ENCODE measurements around the gene SORCS2. TPM values are rescaled to one million over a fixed set of nuclear protein-coding genes. Genes with fewer than 3 reads are reported as not detected.

The SORCS2 gene
- polyA plus RNA-seq, 1 donor (not counting 4 experiments of a cell fraction or from before 2014, with no cell fraction given): 0.09 TPM

DNA sequence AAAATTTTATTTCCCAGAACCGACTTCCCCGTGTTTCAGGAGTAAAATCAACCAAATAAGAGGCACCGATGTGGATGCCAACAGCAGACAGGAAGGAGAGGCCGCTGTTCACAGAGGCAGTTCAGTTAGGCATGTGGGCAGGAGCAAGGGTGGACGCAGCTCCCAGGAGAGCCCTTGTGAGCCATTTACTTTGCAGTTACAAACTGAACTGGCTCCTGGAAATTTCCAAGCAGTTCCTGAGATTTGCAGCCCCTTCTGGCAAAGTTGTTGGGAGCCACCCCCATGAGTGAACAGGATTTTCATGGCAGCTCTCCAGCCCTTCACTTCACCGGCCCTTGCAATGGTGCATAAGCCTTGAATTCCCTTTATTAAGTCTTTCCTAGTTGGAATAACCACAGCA is 558.2 kb downstream of the SORCS2 start:
- FAIRE-seq (no peak), DNase-seq (ENCODE audit: low read depth, low spot score) (no peak)
- Histone ChIP-seq H4K20me1 (ENCODE audit: control insufficient read depth, extremely low read depth, insufficient read depth, low read length) (no peaks in the 10 kb centered on the region), H3K9me3 (ENCODE audit: control insufficient read depth, low read depth, low read length) (no peaks in the 10 kb centered on the region), H3K9ac (ENCODE audit: control insufficient read depth, extremely low read depth, insufficient read depth, low read length) (no peak overlapping the region), H3K79me2 (ENCODE audit: control insufficient read depth, insufficient read depth, low read length) (no peaks in the 10 kb centered on the region), H3K36me3 (ENCODE audit: control insufficient read depth in 2 of 2, extremely low read depth in 1 of 2, insufficient read depth in 2 of 2, low read length in 2 of 2) (no peaks in the 10 kb centered on the region), H3K4me3 (ENCODE audit: control insufficient read depth in 2 of 3, extremely low read depth in 1 of 3, insufficient read depth in 2 of 3, low read depth in 1 of 3, low read length in 3 of 3) (no peak overlapping the region), H3K4me1 (ENCODE audit: control insufficient read depth, extremely low read depth, insufficient read depth, low read length) (peaks cover 10% of the 10 kb centered on the region), H3K9me1 (ENCODE audit: control insufficient read depth, extremely low read depth, insufficient read depth, low read length) (no peaks in the 10 kb centered on the region), H3K27ac (ENCODE audit: control insufficient read depth, insufficient read depth, low read length) (no peak overlapping the region), H2AFZ (ENCODE audit: control insufficient read depth, low read length) (no peak overlapping the region), H3K27me3 (ENCODE audit: control insufficient read depth, extremely low read depth, insufficient read depth, low read length) (peaks cover 8% of the 10 kb centered on the region), H3K4me2 (ENCODE audit: control insufficient read depth, extremely low read depth, insufficient read depth, low read depth, low read length) (no peak overlapping the region)
- dilution Hi-C loops (cut with MboI; ENCODE audit: extremely low pct_ligation_motif_present, low sequenced_read_pairs): no loop called here
- TF ChIP-seq, protein P1, sequence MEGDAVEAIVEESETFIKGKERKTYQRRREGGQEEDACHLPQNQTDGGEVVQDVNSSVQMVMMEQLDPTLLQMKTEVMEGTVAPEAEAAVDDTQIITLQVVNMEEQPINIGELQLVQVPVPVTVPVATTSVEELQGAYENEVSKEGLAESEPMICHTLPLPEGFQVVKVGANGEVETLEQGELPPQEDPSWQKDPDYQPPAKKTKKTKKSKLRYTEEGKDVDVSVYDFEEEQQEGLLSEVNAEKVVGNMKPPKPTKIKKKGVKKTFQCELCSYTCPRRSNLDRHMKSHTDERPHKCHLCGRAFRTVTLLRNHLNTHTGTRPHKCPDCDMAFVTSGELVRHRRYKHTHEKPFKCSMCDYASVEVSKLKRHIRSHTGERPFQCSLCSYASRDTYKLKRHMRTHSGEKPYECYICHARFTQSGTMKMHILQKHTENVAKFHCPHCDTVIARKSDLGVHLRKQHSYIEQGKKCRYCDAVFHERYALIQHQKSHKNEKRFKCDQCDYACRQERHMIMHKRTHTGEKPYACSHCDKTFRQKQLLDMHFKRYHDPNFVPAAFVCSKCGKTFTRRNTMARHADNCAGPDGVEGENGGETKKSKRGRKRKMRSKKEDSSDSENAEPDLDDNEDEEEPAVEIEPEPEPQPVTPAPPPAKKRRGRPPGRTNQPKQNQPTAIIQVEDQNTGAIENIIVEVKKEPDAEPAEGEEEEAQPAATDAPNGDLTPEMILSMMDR (optimal IDR thresholded peaks at IDR 0.05 in 1 of 3, IDR thresholded peaks at IDR 0.05 in 1 of 3, conservative IDR thresholded peaks at IDR 0.05 in 1 of 3; ENCODE audit: extremely low read depth in 1 of 3, insufficient read depth in 2 of 3, low read length in 3 of 3): no peak
- no peak for TF ChIP-seq EZH2 (IDR thresholded peaks at IDR 0.05; ENCODE audit: low read length)

DNA sequence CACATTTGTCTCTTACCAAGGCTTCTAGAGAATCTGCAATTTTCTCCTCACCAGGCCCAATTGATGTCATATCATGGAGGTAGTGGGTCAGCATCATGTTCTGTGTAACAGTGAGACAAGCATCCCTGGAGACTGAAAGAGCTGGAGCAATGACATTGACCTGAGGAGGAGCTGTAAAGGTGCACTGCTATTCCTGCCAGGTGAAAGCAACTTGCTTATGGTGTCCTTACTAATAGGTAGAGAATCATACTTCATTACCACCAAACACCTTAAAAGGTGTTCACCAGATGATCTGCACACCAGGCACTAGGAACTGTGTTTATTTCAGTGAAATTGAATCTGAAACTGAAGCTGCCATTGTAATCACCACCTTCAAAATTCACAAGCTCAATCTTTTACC is 558.6 kb downstream of the SORCS2 start:
- H4K20me1 ChIP-seq (ENCODE audit: control insufficient read depth, extremely low read depth, insufficient read depth, low read length): no peaks in the 10 kb centered on the region
- TF ChIP-seq, protein P1 (optimal IDR thresholded peaks at IDR 0.05 in 1 of 3, IDR thresholded peaks at IDR 0.05 in 1 of 3, conservative IDR thresholded peaks at IDR 0.05 in 1 of 3; ENCODE audit: extremely low read depth in 1 of 3, insufficient read depth in 2 of 3, low read length in 3 of 3): no peak
- no peak for TF ChIP-seq EZH2 (IDR thresholded peaks at IDR 0.05; ENCODE audit: low read length)
- H3K4me1 ChIP-seq (ENCODE audit: control insufficient read depth, extremely low read depth, insufficient read depth, low read length): peaks cover 10% of the 10 kb centered on the region
- peaks cover 7% of the 10 kb centered on the region for H3K27me3 ChIP-seq (ENCODE audit: control insufficient read depth, extremely low read depth, insufficient read depth, low read length)
- H3K9me1 ChIP-seq (ENCODE audit: control insufficient read depth, extremely low read depth, insufficient read depth, low read length): no peaks in the 10 kb centered on the region
- H3K36me3 ChIP-seq (ENCODE audit: control insufficient read depth in 2 of 2, extremely low read depth in 1 of 2, insufficient read depth in 2 of 2, low read length in 2 of 2): no peaks in the 10 kb centered on the region
- H3K79me2 ChIP-seq (ENCODE audit: control insufficient read depth, insufficient read depth, low read length): no peaks in the 10 kb centered on the region
- H2AFZ ChIP-seq (ENCODE audit: control insufficient read depth, low read length): no peak overlapping the region
- H3K9me3 ChIP-seq (ENCODE audit: control insufficient read depth, low read depth, low read length): no peaks in the 10 kb centered on the region
- DNase-seq (ENCODE audit: low read depth, low spot score) (no peak), FAIRE-seq (no peak)
- dilution Hi-C loops (cut with MboI; ENCODE audit: extremely low pct_ligation_motif_present, low sequenced_read_pairs): no loop called here
- H3K4me2 ChIP-seq (ENCODE audit: control insufficient read depth, extremely low read depth, insufficient read depth, low read depth, low read length): no peak overlapping the region
- no peak overlapping the region for H3K9ac ChIP-seq (ENCODE audit: control insufficient read depth, extremely low read depth, insufficient read depth, low read length)
- H3K27ac ChIP-seq (ENCODE audit: control insufficient read depth, insufficient read depth, low read length): no peak overlapping the region
- H3K4me3 ChIP-seq (ENCODE audit: control insufficient read depth in 2 of 3, extremely low read depth in 1 of 3, insufficient read depth in 2 of 3, low read depth in 1 of 3, low read length in 3 of 3): no peak overlapping the region

All from keratinocyte (primary cell).